ENCODE measurements around the gene CSGALNACT2.

DNA sequence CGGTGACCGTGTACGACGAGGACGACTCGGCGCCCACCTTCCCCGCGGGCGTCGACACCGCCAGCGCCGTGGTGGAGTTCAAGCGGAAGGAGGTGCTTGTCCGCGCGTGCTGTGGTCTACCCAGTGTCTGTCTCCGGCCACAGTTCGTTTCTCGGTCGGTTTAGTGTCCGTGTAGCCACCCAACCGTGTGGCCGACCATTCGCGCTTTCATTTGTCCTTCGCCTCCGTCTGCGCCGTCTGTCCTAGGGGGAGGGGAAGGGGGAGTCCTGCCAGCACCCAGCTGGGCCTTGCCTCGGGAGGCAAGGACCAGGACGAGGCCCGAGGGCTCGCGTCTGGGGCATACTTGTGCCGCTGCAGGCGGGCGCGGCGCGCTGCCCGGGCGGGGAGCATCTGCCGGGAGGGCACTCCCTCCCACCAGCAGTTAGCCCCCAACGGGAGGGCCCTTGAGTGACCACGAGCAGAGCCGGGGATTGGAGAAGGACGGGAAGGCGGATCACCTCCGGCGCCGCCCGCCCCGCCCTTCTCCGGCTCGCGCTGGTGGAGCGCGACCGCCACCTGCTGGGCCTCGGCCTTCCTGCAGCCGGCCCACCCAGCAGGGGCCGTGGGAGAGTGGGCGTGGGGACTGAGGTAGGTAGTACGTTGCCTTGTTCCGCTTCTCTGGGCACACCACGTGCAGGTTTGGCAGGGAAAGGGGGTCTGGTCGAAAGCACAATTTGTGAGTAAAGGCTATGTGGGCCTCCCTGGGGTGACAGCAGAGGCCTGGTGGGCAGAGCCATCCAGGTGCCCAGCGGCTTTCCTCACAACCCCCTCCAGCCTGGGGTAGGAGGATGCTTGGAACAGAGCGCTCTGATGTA lies 32.9 kb upstream of the CSGALNACT2 start:
- TF ChIP-seq, protein P1, sequence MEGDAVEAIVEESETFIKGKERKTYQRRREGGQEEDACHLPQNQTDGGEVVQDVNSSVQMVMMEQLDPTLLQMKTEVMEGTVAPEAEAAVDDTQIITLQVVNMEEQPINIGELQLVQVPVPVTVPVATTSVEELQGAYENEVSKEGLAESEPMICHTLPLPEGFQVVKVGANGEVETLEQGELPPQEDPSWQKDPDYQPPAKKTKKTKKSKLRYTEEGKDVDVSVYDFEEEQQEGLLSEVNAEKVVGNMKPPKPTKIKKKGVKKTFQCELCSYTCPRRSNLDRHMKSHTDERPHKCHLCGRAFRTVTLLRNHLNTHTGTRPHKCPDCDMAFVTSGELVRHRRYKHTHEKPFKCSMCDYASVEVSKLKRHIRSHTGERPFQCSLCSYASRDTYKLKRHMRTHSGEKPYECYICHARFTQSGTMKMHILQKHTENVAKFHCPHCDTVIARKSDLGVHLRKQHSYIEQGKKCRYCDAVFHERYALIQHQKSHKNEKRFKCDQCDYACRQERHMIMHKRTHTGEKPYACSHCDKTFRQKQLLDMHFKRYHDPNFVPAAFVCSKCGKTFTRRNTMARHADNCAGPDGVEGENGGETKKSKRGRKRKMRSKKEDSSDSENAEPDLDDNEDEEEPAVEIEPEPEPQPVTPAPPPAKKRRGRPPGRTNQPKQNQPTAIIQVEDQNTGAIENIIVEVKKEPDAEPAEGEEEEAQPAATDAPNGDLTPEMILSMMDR (IDR thresholded peaks at IDR 0.05) = peak; percentile 99
- no peak for TF ChIP-seq EZH2 (IDR thresholded peaks at IDR 0.05; ENCODE audit: borderline replicate concordance, insufficient read depth, low read depth, low read length, poor library complexity, severe bottlenecking)

Data from B cell (primary cell).